HuH-7.5 (cell line): ENCODE measurements around the gene SLC7A6.

ENCODE experiments used
- DNase-seq: peaks from one replicate; pipeline ENCODE4 v3.0.0; 2011; ENCODE audit warnings: low spot score

Gene SLC7A6

DNA sequence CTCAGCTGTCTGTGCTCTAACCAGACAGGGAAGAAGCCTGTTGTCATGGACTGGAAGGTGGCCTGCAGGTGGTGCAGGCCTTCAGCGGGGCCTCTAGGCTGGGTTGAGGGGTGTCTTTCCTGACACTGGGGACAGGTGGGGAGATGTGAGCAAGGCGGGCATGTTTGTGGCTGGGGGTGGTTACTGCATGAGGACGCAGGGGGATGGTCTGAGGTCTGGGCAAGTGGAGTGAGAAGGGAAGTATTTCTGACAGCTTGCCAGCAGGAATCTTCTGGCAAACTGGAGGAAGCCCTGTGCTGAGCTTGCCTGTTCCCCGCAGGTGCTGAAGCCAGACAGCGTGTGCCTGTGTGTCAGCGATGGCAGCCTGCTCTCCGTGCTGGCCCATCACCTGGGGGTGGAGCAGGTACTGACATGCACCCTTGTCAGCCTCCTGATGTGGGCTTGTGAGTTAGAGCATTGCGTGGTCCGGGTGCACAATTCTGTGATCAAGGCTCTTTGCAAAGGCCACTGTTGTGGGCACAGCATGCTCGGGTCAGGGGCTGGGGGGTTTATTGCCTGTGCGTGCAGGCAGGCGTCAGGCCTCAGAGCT, 82.7 kb downstream of the SLC7A6 start:
- no peak for DNase-seq

DNA sequence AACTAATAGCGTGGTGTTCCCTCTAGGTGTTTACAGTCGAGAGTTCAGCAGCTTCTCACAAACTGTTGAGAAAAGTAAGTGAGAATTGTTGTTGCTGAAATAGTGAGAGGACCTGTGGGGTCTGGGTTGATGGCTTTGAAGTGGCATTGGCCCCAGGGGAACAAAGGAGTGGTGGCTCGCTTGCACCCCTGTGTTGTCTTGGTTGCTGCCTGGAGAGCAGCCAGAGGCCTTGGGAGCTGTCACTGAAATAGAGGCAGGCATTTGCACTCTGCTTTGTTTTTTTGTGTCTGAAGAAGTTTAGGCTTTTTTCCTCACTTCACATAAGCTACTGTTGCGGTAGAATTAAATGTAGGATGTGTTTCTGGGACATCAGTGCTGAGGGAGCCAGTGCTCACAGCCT, 83.3 kb downstream of the SLC7A6 start:
- DNase-seq, result no peak

DNA sequence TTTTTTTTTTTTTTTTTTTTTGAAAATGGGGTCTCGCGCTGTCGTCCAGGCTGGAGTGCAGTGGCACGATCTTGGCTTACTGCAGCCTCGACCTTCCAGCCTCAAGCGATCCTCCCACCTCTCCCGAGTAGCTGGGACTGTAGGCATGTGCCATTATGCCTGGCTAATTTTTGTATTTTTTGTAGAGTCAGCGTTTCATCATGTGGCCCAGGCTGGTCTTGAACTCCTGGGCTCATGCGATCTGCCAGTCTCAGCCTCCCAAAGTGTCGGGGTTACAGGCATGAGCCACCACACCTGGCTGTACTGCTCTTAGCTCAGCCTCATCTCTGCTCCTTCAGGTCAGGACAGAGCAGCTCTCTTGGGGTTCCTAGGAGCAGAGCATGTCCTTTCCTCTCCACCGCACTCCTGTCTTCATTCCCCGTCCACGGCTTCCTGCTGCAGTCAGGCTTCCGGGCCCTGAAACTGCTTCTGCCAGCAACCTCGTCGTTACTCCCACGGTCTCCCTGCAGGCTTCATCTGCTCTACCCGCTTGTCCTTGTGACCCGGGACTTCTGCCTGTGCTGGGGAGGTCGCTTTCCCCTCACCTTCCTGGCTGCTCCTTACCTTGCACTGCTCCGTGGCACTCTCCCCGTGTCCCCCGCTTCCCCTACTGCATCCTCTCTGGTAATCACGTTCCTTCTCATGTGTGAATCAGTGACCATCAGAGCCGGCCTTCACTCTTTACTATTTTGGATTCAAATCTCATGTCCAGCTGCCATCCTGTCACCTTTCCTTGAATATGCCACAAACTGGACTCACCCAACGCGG, 84.5 kb downstream of the SLC7A6 start:
- DNase-seq, result no peak

GRCh38 chr16:68349838-68350410, 85.6 kb downstream of the SLC7A6 start:
- DNase-seq, result no peak

GRCh38 chr16:68350813-68351350, 86.6 kb downstream of the SLC7A6 start:
- DNase-seq, result no peak
